Keratinocyte (primary cell): ENCODE measurements around the gene PCDH15. TPM values are rescaled to one million over a fixed set of nuclear protein-coding genes. Genes with fewer than 3 reads are reported as not detected.

Source experiments
- DNase-seq: peaks from one replicate; pipeline ENCODE4 v3.0.0-alpha.2; 2011; ENCODE audit warnings: low read depth, missing footprints, low spot score
- FAIRE-seq: peaks from 2 replicates; lab custom pipeline; 2011; peaks lifted over from hg19 to GRCh38; lab: Jason Lieb, UNC
- H2AFZ ChIP-seq: 2 replicates; pipeline ENCODE4 v1.6.0; 2012; ENCODE audit warnings: low read length, control low read depth, inconsistent platforms; ENCODE audit not compliant: control insufficient read depth
- H3K27ac ChIP-seq: 2 replicates; pipeline ENCODE4 v1.5.1; 2011; ENCODE audit warnings: low read length; ENCODE audit not compliant: control insufficient read depth, insufficient read depth
- H3K27me3 ChIP-seq: 3 replicates; pipeline ENCODE4 v1.6.0; 2011; ENCODE audit warnings: low read length; ENCODE audit not compliant: control insufficient read depth, insufficient read depth; ENCODE audit errors: extremely low read depth
- H3K36me3 ChIP-seq, 2 experiments: 2 replicates in 1 of 2; 3 replicates in 1 of 2; pipeline ENCODE4 v1.5.1; 2011; ENCODE audit warnings: low read length in 2 of 2, mild to moderate bottlenecking in 1 of 2; ENCODE audit not compliant: control insufficient read depth in 2 of 2, insufficient read depth in 2 of 2; ENCODE audit errors: extremely low read depth in 1 of 2
- H3K4me1 ChIP-seq: 3 replicates; pipeline ENCODE4 v1.5.1; 2011; ENCODE audit warnings: low read length; ENCODE audit not compliant: control insufficient read depth, insufficient read depth; ENCODE audit errors: extremely low read depth
- H3K4me2 ChIP-seq: 3 replicates; pipeline ENCODE4 v1.6.0; 2011; ENCODE audit warnings: low read depth, low read length; ENCODE audit not compliant: control insufficient read depth, insufficient read depth; ENCODE audit errors: extremely low read depth
- H3K4me3 ChIP-seq, 3 experiments: fragments of 200-600 bp in 1 of 3; sonication (generic) in 1 of 3; 2 replicates in 2 of 3; 3 replicates in 1 of 3; pipeline ENCODE4 v1.5.1; 2011 to 2016; ENCODE audit warnings: low read length in 3 of 3, mild to moderate bottlenecking in 3 of 3, control low read depth in 2 of 3, inconsistent platforms in 1 of 3, low read depth in 1 of 3, mixed read lengths in 1 of 3, mixed run types in 1 of 3, moderate library complexity in 1 of 3; ENCODE audit not compliant: control insufficient read depth in 2 of 3, insufficient read depth in 2 of 3; ENCODE audit errors: extremely low read depth in 1 of 3
- H3K79me2 ChIP-seq: 2 replicates; pipeline ENCODE4 v1.6.0; 2012; ENCODE audit warnings: low read length; ENCODE audit not compliant: control insufficient read depth, insufficient read depth
- H3K9ac ChIP-seq: 3 replicates; pipeline ENCODE4 v1.6.0; 2011; ENCODE audit warnings: low read length; ENCODE audit not compliant: control insufficient read depth, insufficient read depth; ENCODE audit errors: extremely low read depth
- H3K9me1 ChIP-seq: 3 replicates; pipeline ENCODE4 v1.6.0; 2011; ENCODE audit warnings: low read length; ENCODE audit not compliant: control insufficient read depth, insufficient read depth; ENCODE audit errors: extremely low read depth
- H3K9me3 ChIP-seq: 2 replicates; pipeline ENCODE4 v1.5.1; 2012; ENCODE audit warnings: low read depth, low read length; ENCODE audit not compliant: control insufficient read depth
- H4K20me1 ChIP-seq: 3 replicates; pipeline ENCODE4 v1.6.0; 2011; ENCODE audit warnings: low read length; ENCODE audit not compliant: control insufficient read depth, insufficient read depth; ENCODE audit errors: extremely low read depth
- EZH2 ChIP-seq: IDR thresholded peaks from one replicate; pipeline ENCODE4 v1.6.1; 2012; ENCODE audit warnings: inconsistent platforms, mild to moderate bottlenecking, low read length, moderate library complexity
- dilution Hi-C: fragments of 300-500 bp; cut with MboI; formaldehyde crosslinking; loops from one replicate; pipeline ENCODE4 v1.7.0; 2020; ENCODE audit warnings: low sequenced_read_pairs; ENCODE audit not compliant: extremely low pct_ligation_motif_present
- polyA plus RNA-seq, 5 experiments: library from polyadenylated mRNA; depleted of rRNA in 3 of 5; stranded (reverse) in 3 of 5; stranded (forward) in 1 of 5; unstranded in 1 of 5; fragments of >200 nt; gene quantifications; 1 replicate in 1 of 5; 2 replicates in 3 of 5; 3 replicates in 1 of 5; pipeline versions ENCODE4 v1.2.1 to v1.2.3, GENCODE V29; 2011 to 2012; ENCODE audit warnings: missing spikeins in 2 of 5, low read depth in 1 of 5, low replicate concordance in 1 of 5
- TF ChIP-seq, protein P1 (sequence below), 3 experiments: IDR thresholded peaks in 1 of 3; conservative IDR thresholded peaks in 1 of 3; optimal IDR thresholded peaks in 1 of 3; 2 replicates in 2 of 3; 3 replicates in 1 of 3; pipeline versions ENCODE3 to v1.5.1; 2011; ENCODE audit warnings: low read length in 3 of 3, mild to moderate bottlenecking in 3 of 3, moderate library complexity in 2 of 3, control low read depth in 1 of 3, inconsistent platforms in 1 of 3; ENCODE audit not compliant: insufficient read depth in 2 of 3; ENCODE audit errors: extremely low read depth in 1 of 3

The PCDH15 gene
- polyA plus RNA-seq, 1 donor (not counting 4 experiments of a cell fraction or from before 2014, with no cell fraction given), result not detected

DNA sequence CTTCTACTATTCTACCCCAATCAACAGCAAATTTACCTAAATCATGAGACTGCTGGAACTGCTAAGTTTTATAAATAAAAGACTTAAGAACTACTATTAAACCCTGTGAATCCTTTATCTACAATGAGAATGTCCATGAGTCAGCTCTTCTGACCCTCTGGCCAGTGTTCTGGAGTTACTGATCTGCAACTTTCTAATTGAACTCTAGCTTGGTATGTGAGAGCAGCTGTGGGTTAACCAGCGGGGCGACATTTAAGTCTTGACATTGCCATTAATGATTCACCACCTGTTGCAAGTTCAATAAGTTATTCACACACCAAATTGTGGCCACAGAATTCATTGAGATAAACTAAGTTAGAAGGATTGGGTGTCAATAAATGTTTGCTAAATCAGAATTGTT, 359.8 kb downstream of the PCDH15 start:
- H3K4me2 ChIP-seq, result no peak overlapping the region
- dilution Hi-C loops, result no loop called here
- H3K9me3 ChIP-seq, result no peaks in the 10 kb centered on the region
- H3K4me3 ChIP-seq, result no peak overlapping the region
- no peak overlapping the region for H3K27ac ChIP-seq
- no peak for TF ChIP-seq EZH2
- TF ChIP-seq, protein P1, sequence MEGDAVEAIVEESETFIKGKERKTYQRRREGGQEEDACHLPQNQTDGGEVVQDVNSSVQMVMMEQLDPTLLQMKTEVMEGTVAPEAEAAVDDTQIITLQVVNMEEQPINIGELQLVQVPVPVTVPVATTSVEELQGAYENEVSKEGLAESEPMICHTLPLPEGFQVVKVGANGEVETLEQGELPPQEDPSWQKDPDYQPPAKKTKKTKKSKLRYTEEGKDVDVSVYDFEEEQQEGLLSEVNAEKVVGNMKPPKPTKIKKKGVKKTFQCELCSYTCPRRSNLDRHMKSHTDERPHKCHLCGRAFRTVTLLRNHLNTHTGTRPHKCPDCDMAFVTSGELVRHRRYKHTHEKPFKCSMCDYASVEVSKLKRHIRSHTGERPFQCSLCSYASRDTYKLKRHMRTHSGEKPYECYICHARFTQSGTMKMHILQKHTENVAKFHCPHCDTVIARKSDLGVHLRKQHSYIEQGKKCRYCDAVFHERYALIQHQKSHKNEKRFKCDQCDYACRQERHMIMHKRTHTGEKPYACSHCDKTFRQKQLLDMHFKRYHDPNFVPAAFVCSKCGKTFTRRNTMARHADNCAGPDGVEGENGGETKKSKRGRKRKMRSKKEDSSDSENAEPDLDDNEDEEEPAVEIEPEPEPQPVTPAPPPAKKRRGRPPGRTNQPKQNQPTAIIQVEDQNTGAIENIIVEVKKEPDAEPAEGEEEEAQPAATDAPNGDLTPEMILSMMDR (optimal IDR thresholded peaks at IDR 0.05 in 1 of 3, IDR thresholded peaks at IDR 0.05 in 1 of 3, conservative IDR thresholded peaks at IDR 0.05 in 1 of 3; ENCODE audit: extremely low read depth in 1 of 3, insufficient read depth in 2 of 3, low read length in 3 of 3), result no peak
- FAIRE-seq (no peak), DNase-seq (no peak)
- no peaks in the 10 kb centered on the region for H3K4me1 ChIP-seq
- H4K20me1 ChIP-seq, result no peaks in the 10 kb centered on the region
- H3K27me3 ChIP-seq, result no peaks in the 10 kb centered on the region
- no peaks in the 10 kb centered on the region for H3K79me2 ChIP-seq
- H3K36me3 ChIP-seq, result no peaks in the 10 kb centered on the region
- no peak overlapping the region for H3K9ac ChIP-seq
- H2AFZ ChIP-seq, result no peak overlapping the region
- H3K9me1 ChIP-seq, result no peaks in the 10 kb centered on the region

GRCh38 chr10:54434782-54435181, 366.2 kb downstream of the PCDH15 start:
- TF ChIP-seq, protein P1 (optimal IDR thresholded peaks at IDR 0.05 in 1 of 3, IDR thresholded peaks at IDR 0.05 in 1 of 3, conservative IDR thresholded peaks at IDR 0.05 in 1 of 3; ENCODE audit: extremely low read depth in 1 of 3, insufficient read depth in 2 of 3, low read length in 3 of 3), result no peak
- H3K4me1 ChIP-seq, result no peaks in the 10 kb centered on the region
- no peak overlapping the region for H3K27ac ChIP-seq
- no peaks in the 10 kb centered on the region for H3K9me1 ChIP-seq
- H4K20me1 ChIP-seq, result no peaks in the 10 kb centered on the region
- H2AFZ ChIP-seq, result no peak overlapping the region
- no peaks in the 10 kb centered on the region for H3K36me3 ChIP-seq
- no peak overlapping the region for H3K4me3 ChIP-seq
- H3K27me3 ChIP-seq, result no peaks in the 10 kb centered on the region
- no peak overlapping the region for H3K4me2 ChIP-seq
- dilution Hi-C loops, result no loop called here
- no peaks in the 10 kb centered on the region for H3K9me3 ChIP-seq
- FAIRE-seq (no peak), DNase-seq (no peak)
- no peaks in the 10 kb centered on the region for H3K79me2 ChIP-seq
- H3K9ac ChIP-seq, result no peak overlapping the region
